CD4-positive, alpha-beta T cell treated with Interleukin-4 for 1 hour (primary cell): ENCODE data around the gene DTNB.
"Not testable (repeated sequence)": the region's sequence is repeated elsewhere in the genome, so short reads cannot be mapped to it uniquely, and the experiment has no call there.

Source experiments
- DNase-seq, 2 donors: peaks; one replicate each; pipeline ENCODE4 v3.0.0-alpha.2; 2020 to 2022

DTNB gene

DNA sequence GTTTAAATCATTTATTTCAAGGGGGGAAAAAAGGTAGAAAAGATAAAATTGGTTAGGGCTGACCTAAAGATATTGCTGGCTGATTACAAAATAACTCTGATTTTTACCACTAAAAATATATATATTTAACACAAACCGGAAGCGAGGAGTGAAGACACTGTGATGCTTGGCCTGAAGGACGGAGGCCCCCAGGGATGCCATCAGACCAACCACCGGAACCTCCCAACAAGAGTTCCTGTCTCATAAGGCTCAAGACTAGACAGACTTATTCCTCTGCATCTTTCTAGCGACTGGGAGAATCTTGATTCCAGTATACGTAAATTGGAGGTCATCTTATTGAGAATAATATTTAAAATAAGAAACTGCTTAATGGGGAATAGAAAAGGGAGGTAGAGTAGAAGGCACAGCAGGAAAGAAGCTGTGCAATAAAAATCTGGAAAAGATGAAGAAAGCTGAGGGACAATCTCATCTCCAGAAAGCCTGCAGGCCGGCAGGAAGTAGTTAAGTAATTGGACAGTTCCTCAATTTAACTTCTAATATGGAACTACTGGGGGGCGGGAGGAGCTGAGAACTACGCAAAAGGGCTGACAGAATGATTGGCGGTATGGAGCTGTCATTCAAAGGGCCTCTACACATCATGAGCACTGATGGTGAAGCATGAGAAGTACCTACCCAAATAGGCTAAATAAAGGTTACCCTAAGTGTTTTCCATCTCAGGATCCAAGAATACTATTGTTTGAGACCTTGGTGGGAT lies 91.1 kb downstream of the DTNB start:
- peak in 1 of 2 donors; percentile 59 for DNase-seq

GRCh38 chr2:25576596-25576995 lies 96.8 kb downstream of the DTNB start:
- no peak for DNase-seq

GRCh38 chr2:25572638-25573037 lies 100.7 kb downstream of the DTNB start:
- no peak for DNase-seq

DNA sequence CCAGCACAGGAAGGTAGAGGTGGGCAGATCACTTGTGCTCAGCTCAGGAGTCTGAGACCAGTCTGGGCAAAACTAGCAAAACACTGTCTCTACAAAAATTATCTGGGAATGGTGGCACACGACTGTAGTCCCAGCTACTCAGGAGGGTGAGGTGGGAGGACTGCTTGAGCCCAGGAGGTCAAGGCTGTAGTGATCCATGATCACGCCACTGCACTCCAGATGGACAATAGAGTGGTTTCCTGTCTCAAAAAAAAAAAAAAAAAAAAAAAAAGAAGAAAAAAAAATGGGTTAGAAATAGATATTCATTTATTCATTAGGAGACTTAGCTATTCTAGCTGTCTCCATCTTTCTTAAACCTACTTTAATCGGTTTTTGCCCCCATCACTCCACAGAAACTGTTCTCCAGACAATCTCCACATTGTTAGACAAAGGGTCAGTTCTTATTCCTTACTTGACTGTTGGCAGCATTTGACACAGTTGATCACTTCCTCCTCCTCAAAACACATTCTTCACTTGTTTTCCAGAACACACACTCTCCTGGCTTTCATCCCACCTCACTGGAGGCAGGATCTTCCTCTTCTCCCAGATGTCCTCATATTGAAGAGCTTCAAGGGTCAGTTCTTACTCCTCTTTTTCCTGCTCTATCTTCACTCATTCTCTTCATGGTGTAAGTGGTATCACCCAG lies 103.1 kb downstream of the DTNB start:
- DNase-seq = no peak

DNA sequence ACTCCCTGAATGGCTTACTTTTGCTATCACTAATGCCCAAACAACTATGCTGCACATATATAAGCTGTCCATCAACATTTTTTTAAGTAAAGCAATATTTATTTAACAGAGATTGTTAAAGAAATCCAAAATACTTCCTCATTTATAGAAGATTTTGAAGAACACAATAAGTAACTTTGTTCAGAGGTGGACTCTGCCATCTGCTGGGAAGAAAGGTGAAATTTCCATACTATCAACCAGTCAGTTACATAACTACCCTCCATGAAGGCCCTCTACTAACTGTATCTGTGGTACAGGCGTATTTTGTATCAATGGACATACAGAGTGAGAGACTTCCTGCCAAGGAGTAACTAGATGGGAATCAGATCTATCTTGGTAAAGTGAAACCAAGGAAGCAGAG lies 106.0 kb downstream of the DTNB start:
- DNase-seq = peak; percentile 23 to 30

- DNase-seq = peak in 1 of 2 donors; percentile 48
These were observed 106.7 kb downstream of the DTNB start for GRCh38 chr2:25566694-25567093.

GRCh38 chr2:25566094-25566493 lies 107.3 kb downstream of the DTNB start:
- DNase-seq = no peak

DNA sequence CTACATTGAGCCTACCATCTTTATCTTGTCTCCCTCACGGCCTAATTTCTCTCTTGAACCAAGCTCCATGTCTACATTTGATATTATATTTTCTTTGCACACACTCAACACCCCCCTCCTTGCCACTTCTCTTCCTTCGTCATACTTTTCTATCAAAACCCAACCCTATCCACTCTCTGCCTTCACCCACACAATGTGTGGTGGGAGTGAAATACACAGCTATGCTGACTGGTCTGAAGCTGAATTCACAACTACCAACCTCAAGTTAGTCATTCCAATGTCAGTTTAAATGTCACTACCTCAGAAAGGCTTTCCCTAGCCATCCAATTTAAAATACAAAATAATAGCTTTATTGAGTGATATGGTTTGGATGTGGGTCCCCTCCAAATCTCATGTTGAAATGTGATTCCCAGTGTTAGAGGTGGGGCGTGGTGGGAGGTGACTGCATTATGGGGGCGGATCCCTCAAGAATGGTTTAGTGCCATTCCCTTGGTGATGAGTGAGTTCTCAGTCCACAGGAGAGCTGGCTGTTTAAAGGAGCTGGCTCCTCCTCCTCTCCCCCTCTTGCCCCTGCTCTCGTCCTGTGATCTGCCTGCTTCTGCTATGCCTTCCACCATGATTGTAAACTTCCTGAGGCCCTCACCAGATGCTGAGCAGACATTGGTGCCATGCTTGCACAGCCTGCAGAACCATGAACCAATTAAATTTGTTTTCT lies 112.1 kb downstream of the DTNB start:
- no peak for DNase-seq

DNA sequence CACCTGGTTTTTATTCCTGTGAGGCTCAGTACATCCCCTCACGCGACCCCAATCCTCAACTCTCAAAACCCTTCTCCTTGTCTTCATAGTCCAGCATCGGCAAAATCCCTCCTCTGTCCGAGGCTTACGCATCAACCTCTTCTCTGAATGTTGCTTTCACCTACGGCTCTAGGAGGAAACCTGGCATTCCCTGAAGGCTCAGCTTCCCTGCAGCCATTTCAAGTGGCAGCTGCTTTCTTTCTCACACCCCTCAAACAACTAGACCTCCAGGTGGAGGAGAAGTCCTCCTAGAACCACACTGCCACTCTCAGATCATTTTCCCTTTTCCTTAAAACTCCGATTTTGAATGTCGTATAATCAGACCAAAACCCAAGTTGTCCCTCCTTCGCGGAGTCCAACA lies 114.2 kb downstream of the DTNB start:
- DNase-seq = no peak

- peak; percentile 39 to 44 for DNase-seq
These were observed 115.1 kb downstream of the DTNB start for GRCh38 chr2:25558262-25558661.

DNA sequence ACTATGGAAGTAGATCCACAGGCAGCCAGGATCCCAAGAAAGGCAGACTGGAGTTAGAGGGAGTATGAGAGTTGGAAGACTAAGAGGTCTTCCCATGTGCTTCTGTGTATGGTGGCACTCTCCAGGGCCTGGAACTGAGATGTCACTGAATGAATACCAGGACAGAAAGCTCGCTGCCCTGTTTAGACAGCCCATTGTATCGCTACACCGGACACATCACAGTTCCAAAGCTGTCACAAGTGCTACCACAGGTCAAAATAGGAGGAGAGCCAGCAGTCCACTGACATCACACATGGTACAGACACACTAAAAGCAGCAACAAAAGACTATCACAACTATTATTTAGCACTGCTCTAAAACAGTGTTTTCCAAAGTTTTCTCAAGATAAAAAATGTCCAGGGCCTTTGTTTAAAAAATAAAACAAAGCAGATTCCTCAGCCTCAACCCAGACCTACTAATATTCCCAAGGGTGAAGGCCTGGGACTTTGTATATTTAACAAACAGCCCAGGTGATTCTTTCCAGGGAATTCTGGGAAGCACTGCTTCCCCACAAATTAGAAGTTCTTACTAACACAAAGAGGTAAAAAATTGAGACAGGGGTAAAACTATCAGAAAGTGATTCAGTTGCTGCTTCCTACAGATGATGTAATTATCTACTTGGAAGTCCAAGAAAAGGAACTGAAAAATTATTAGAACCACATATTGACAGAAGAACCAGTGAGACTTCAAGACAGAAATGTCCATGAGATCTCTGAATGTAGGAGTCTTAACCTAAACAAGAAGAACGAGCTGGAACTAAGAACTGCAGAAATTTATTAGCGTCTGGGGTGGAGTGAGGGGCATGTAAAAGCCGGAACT lies 116.0 kb downstream of the DTNB start:
- no peak for DNase-seq

- DNase-seq = no peak
These were observed 121.1 kb downstream of the DTNB start for GRCh38 chr2:25552318-25552717.

- peak in 1 of 2 donors; percentile 13 for DNase-seq
These were observed 122.1 kb downstream of the DTNB start for GRCh38 chr2:25551316-25551715.

- DNase-seq = not testable (repeated sequence)
These were observed 123.8 kb downstream of the DTNB start for GRCh38 chr2:25549571-25549970.

DNA sequence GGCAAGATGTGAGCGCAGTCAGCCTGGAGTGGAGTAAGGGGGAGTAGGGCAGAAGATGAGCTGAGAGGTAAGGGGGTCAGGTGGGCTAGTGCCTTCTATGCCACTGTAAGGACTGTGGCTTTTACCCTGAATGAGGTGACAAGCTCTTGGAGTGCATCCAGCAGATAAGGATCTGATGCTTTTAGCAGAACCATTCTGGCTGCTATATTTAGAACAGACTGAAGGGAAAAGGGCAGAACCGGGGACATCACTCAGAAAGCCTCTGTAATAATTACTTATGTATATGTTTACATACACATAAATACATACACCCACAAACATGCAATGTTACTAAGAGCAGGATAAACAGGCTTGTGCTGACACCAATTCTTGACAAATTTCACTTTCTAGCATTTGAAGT lies 124.8 kb downstream of the DTNB start:
- DNase-seq = no peak

DNA sequence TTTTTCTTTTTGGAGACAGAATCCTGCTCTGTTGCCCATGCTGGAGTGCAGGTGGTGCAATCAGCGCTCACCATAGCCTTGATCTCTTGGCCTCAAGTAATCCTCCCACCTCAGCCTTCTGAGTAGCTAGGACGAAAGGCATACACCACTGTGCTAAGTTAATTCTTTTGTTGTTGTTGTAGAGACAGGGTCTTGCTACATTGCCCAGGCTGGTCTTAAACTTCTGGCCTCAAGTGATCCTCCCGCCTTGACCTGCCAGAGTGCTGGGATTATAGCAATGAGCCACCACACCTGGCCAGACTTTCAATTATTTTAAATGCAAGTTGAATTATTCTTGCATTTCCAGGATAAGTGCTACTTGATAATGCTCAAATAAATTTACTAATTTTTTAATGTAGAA lies 126.5 kb downstream of the DTNB start:
- DNase-seq = no peak

- DNase-seq = no peak
These were observed 127.5 kb downstream of the DTNB start for GRCh38 chr2:25545899-25546298.

- no peak for DNase-seq
These were observed 128.9 kb downstream of the DTNB start for GRCh38 chr2:25544445-25544844.

DNA sequence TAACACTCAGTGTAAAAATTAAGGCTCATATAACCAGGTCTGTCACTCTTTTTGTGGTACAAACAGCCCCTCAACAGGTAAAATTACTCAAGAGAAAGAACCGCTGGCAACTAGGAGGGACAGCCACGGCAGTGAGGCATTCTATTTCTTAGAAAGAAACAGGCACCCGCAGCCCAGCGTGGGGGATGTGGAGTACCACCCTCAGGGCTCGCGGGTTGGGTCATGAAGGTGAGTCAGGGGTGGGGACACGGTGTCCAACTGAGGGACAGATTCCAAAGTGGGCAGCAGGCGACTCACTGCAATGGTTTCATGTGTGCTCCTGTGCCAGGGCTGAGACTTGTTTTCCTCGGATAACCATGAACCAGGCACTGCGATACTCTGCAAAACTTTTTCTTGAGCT lies 129.4 kb downstream of the DTNB start:
- no peak for DNase-seq

GRCh38 chr2:25541378-25541777 lies 132.0 kb downstream of the DTNB start:
- DNase-seq = no peak

GRCh38 chr2:25539136-25539535 lies 134.2 kb downstream of the DTNB start:
- no peak for DNase-seq

DNA sequence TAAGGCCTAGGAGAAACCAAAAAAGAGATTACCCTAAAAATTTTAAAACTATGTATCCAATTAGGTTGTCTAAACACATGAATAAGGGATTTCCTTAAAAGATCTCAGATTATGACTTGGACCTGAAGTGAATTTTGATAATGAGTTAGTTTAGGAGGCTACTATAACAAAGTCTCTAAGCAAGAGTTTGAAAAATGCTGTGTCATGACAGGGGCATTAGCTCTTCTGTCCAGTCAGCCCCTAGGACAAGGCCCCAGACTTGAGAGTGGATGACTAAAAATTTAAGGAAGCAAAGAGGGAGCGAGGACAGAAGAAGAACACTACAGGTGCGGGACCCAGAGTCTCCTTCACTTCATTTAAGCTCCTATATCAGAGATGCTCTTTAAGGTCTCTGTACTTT lies 135.9 kb downstream of the DTNB start:
- no peak for DNase-seq
